Germinal center (tissue), 1 donor: ENCODE data around the gene ZNF839.
"Not testable (repeated sequence)": the region's sequence is repeated elsewhere in the genome, so short reads cannot be mapped to it uniquely, and the experiment has no call there.

Experiments
- DNase-seq: peaks from one replicate; pipeline ENCODE4 v3.0.0; 2012; ENCODE audit warnings: mixed read lengths, low spot score

The ZNF839 gene

DNA sequence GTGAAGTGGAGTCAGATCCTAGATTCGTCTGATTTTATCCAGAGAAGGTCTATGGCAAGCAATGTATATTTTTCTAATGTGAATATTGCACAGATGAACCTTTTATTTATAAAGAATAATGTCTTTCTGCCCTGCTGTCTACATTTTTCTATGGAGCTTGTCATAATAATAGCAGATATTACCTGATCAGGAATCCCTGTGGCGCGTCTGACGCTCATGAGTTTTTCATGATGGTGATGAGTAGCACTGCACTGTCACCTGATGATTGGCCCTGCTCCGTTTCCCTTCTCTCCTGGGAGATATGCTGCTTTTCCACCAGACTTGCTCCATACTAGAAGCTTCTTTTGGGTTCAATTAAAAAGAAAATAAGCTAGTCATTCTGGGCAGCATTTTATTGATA lies 22.7 kb downstream of the ZNF839 start:
- no peak for DNase-seq

GRCh38 chr14:102344084-102344483 lies 24.5 kb downstream of the ZNF839 start:
- DNase-seq = no peak

DNA sequence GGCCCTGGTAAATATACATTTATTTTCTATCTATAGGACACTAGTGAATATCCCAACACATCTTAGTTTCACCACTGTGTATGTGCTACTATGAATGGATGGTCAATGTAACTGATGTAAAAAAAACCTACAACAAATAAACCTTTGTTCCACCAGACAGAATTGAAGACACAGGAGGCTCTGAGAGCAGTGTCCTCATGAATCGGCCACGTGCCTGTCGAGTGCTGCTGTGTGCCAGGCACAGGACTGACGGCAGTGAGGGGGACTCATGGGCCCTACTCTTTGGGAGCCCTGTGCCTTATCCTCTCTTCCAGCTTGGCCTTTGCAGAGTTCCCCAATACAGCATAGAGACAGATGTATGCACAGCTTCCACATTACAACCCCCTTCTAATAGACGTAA lies 24.9 kb downstream of the ZNF839 start:
- DNase-seq = no peak

DNA sequence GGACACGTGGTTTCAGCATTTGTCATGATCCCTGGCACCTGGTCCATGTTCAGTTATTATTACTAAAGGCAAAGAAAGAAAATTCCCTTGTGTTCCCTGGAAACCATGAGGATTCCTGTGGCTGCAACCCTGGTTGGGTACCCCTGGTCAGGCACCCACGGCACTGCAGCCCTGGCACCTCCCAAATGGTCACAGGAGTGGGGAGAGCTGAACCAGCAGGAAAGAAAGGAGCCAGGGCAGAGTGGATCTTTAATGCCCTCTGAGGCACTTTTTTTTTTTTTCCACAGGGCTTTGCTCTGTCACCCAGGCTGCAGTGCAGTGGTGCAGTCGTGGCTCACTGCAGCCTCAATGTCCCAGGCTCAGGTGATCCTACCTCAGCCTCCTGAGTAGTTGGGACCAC lies 25.7 kb downstream of the ZNF839 start:
- DNase-seq = no peak

DNA sequence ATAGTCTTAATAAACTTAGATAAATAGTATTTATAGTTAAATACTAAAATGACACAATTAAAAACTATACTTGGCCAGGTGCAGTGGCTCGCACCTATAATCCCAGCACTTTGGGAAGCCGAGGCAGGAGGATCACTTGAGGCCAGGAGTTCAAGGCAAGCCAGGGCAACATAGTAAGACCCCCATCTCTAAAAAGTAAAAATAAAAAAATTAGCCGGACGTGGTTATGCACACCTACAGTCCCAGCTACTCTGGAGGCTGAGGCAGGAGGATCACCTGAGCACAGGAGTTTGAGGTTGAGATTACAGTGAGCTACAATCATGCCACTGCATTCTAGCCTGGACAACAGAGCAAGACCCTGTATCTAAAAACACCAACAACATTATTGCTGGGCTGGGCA lies 27.1 kb downstream of the ZNF839 start:
- no peak for DNase-seq

GRCh38 chr14:102348376-102348775 lies 28.8 kb downstream of the ZNF839 start:
- DNase-seq = no peak

GRCh38 chr14:102351023-102351422 lies 31.5 kb downstream of the ZNF839 start:
- DNase-seq = no peak

DNA sequence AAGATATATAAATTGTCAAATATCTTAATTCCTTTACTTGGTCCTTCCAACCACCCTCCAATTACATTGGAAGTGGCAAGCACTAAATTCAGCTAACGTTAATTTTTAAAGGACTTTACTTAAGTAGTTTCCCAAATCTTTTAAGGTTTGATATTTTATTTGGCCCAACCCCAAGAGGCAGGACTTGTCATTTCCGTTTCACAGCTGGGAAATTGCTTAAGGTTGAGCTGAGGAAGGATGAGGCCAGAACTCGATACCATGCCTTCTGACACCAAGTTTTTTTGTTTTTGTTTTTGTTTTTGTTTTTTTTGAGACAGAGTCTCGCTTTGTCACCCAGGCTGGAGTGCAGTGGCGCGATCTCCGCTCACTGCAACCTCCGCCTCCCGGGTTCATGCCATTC lies 32.0 kb downstream of the ZNF839 start:
- not testable (repeated sequence) for DNase-seq

- no peak for DNase-seq
Observed at GRCh38 chr14:102352213-102352612, 32.7 kb downstream of the ZNF839 start.

GRCh38 chr14:102353126-102353619 lies 33.6 kb downstream of the ZNF839 start:
- DNase-seq = no peak

DNA sequence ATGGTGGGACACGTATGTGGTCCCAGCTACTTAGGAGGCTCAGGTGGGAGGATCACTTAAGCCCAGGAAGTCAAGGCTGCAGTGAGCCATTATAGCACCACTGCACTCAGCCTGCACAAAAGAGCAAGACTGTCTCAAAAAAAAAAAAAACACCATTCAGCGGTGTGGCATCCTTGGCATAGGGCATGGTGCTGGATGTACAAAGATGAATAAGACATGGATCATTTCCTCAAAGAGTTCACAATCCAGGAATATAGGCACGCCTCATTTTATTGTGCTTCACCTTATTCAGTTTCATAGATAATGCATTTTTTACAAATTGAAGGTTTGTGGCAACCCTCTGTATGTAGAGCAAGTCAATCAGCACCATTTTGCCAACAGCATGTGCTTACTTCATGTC lies 36.7 kb downstream of the ZNF839 start:
- DNase-seq = no peak

- DNase-seq = no peak
Observed at GRCh38 chr14:102359341-102359740, 39.8 kb downstream of the ZNF839 start.

- no peak for DNase-seq
Observed at GRCh38 chr14:102360388-102360787, 40.8 kb downstream of the ZNF839 start.

DNA sequence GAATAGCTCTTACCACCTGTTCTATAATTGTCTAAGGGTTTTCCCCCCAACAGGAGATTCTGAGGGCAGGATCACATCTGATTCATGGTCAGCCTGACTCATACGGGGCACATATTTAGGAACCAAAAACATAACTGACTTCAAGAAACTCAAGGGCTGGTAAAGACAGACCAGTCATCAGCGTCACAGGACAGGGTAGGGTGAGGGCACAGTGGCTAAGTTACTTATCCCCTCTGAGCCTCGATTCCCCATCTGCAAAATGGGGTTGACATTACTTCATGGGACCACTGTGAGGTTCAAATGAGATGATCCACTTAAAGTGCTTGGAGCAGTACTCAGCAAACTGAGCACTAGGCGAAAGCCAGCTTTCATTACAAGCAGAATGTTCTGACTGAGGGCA lies 42.5 kb downstream of the ZNF839 start:
- DNase-seq = peak; percentile 31

DNA sequence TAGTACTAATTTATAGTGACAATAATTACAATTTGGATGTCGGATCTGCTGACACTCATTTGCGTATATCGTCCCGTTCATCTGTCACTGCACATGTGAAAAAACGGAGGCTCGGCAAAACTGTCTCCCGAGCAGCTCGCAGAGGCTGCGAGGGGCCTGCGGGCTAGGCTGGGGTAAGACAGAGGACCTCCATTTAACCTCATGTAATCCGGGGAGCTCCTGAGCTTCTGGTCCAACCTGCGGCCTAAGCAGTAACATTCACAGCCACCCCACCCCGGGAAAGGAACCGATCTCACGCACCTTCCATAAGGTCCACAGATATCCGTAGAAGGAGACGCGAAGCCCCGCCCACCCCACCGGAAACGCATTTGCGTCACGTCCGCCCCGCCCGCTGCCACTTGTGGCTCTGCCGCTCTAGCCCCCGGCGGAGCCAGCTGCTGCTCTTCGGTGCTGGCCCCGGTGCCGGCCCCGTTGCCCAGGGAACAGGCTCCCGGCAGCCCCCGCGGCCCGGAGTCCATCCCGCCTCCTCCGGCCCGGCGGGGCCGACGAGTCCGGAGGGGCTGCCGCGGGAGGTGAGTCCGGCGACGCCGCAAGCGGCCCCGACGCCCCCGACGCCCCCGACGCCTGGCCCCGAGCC lies 43.1 kb downstream of the ZNF839 start, which contains the start of the genes CINP and TECPR2:
CINP (minus strand) TSS at position 346 of the 637 bp plus-strand sequence; CDS start at position 307, 39 bp downstream.
TECPR2 (plus strand) TSS at position 397 of the 637 bp plus-strand sequence. CDS start 13,781 bp downstream, outside the sequence.
- peak; percentile 92 for DNase-seq

GRCh38 chr14:102363182-102363943 lies 43.8 kb downstream of the ZNF839 start:
- DNase-seq = peak; percentile 35

DNA sequence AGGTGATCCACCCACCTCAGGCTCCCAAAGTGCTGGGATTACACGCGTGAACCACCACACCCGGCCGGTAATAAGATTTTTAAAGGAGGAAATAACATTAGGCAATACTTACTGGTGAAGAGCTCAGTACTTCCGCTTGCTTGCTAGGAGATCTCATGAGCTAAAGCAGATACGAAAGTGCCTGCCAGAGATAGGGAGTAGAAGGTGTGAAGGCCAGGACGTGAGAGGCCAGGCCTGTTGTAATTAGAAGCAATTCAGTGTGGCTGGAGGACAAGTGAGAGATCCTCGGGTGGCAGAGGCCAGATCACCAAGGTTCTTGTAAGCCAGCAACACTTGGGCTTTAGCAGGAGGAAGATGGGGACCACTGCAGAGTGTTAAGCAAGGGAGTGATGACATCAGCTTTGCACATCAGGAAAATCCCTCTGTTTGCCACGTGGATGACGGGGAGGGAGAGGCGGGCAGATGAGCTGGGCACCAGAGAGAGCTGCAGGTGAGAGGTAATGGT lies 50.8 kb downstream of the ZNF839 start:
- no peak for DNase-seq

DNA sequence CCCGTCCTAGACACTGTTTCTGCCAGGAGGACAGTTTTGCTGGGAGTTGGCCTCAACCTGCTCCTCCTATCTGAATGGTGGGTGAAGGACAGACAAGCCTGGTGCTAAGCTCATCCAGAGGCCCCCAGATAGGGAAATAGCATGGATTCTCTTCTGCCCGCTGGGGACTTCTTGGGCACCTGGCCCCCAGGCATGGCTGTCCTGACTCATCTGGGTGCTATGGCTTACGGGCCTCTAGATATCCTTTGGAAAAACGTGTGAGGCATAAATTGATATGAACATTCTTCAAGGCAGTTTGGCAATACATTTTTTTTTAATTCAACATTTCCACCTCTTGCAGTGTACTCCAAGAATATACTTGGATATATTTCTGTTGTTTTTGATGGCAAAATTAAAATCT lies 51.8 kb downstream of the ZNF839 start:
- DNase-seq = no peak

DNA sequence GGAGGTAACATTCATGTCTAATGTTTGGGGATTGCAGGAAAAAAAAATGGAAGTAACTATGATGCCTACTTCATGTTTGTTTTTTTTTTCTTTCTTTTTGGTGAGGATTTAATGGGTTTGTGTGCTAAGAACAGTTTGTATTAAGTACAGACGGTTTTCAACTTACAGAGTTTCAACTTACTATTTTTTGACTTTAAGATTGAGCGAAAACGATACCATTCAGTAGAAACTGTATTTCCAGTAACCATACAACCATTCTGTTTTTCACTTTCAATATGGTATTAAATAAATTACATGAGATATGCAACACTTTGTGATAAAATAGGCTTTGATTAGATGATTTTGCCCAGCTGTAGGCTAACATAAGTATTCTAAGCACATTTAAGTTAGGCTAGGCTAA lies 53.6 kb downstream of the ZNF839 start:
- DNase-seq = no peak

GRCh38 chr14:102374264-102374663 lies 54.7 kb downstream of the ZNF839 start:
- no peak for DNase-seq

DNA sequence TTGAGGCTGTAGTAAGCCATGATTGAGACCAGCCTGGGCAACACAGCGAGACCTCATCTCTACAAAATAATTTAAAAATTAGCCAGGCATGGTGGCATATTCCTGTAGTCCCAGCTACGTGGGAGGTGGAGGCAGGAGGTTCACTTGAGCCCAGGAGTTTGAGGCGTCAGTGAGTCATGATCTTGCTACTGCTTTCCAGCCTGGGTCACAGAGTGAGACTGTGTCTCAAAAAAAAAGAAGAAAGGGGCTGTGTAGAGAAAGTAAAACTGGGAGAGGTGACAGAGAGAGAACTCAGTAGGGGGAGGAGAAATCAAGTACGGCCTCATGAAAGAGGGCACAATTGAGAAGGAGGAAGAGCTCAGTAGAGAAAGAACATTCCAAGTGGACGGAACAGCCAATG lies 55.6 kb downstream of the ZNF839 start:
- no peak for DNase-seq

GRCh38 chr14:102377696-102378095 lies 58.1 kb downstream of the ZNF839 start:
- DNase-seq = no peak

- no peak for DNase-seq
Observed at GRCh38 chr14:102378830-102379229, 59.3 kb downstream of the ZNF839 start.
